Esophagus muscularis mucosa (tissue), 4 donors: ENCODE measurements around the gene MARF1.

ENCODE experiments used
- EP300 ChIP-seq: sonication (generic); formaldehyde crosslinking; IDR thresholded peaks from one replicate; pipeline ENCODE4 v1.6.1; 2017; ENCODE audit warnings: antibody characterized with exemption
- POLR2A ChIP-seq: fragments of 450-650 bp; IDR thresholded peaks from one replicate; pipeline ENCODE4 v1.6.1; 2017; ENCODE audit warnings: antibody characterized with exemption, moderate library complexity, mild to moderate bottlenecking, low read depth
- POLR2AphosphoS5 ChIP-seq, 2 donors: sonication (generic); formaldehyde crosslinking; IDR thresholded peaks; one replicate each; pipeline ENCODE4 v1.6.1; 2017; ENCODE audit warnings: antibody characterized with exemption in 2 of 2
- TF ChIP-seq, protein P1 (sequence below), 3 experiments: fragments of 200-600 bp in 2 of 3; fragments of 450-650 bp in 1 of 3; sonication (generic) in 2 of 3; IDR thresholded peaks; one replicate each; pipeline ENCODE4 v1.5.1; 2017 to 2019; ENCODE audit warnings: antibody characterized with exemption in 3 of 3, mild to moderate bottlenecking in 2 of 3, moderate library complexity in 1 of 3

DNA sequence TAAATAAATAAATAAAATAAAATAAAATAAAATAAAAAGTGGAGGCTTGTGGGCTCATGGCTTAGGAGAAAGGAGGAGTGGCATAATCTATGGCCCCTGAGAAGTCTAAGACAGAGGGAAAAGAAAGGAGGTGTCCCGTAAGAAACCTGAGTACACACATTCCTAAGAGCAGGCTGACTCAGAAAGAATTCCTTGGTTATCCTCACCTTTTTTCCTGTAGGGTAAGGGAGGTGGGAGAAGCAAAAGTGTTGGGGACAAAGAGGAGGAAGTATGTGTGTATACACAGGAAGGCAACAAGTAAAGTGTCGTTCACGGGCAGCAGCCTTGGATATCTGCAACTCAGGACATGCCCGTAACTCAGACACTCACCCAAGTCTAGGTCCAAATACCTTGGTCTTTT is 29.3 kb downstream of the MARF1 start:
- TF ChIP-seq, protein P1, sequence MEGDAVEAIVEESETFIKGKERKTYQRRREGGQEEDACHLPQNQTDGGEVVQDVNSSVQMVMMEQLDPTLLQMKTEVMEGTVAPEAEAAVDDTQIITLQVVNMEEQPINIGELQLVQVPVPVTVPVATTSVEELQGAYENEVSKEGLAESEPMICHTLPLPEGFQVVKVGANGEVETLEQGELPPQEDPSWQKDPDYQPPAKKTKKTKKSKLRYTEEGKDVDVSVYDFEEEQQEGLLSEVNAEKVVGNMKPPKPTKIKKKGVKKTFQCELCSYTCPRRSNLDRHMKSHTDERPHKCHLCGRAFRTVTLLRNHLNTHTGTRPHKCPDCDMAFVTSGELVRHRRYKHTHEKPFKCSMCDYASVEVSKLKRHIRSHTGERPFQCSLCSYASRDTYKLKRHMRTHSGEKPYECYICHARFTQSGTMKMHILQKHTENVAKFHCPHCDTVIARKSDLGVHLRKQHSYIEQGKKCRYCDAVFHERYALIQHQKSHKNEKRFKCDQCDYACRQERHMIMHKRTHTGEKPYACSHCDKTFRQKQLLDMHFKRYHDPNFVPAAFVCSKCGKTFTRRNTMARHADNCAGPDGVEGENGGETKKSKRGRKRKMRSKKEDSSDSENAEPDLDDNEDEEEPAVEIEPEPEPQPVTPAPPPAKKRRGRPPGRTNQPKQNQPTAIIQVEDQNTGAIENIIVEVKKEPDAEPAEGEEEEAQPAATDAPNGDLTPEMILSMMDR (IDR thresholded peaks at IDR 0.05): no peak
- TF ChIP-seq POLR2A (no peak), EP300 (no peak), POLR2AphosphoS5 (IDR thresholded peaks at IDR 0.05) (no peak)
